SU-DHL-6 (cell line): ENCODE results near the gene GRIK4.

Experiments used
- EZH2phosphoT487 ChIP-seq: fragments of 200-600 bp; sonication (generic), shearing (Covaris generic); conservative IDR thresholded peaks from 2 replicates; pipeline ENCODE4 v1.6.1; 2018; ENCODE audit warnings: mild to moderate bottlenecking, antibody characterized with exemption, low read length, moderate library complexity, mixed read lengths
- TF ChIP-seq, protein P1 (sequence below): fragments of 200-600 bp; sonication (generic); IDR thresholded peaks from one replicate; pipeline ENCODE4 v1.5.1; 2017; ENCODE audit warnings: antibody characterized with exemption, mild to moderate bottlenecking, low read length, moderate library complexity; ENCODE audit not compliant: insufficient read depth, poor library complexity, severe bottlenecking

DNA sequence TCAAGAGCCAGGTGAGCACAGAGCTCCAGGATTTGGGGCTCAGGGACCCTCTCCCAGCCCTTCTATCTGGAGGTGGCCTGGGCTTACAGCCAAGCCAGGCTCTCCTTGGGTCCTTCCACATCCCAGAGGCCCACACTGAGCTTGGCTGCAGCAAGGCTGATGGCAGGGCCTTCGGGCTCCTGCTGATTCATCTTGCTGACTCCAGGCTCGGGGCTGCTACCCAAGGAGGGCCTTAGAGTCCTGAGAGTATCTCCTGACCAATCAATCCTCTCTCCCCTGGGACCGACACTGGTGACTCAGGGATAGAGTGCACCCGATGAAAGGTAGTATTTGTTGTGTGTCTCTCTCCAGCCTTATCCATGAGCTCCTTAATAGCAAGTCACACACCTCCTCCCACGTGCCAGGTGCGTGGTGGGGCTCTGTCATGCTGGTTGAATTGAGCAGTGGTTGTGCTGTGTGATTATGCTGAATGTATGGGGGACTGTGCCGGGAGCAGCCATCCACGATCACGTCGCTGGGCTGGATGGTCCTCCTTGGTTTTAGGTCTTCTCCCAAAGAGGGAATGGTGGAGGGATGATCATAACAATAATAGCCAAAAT is 62.3 kb downstream of the GRIK4 start:
- TF ChIP-seq, protein P1, sequence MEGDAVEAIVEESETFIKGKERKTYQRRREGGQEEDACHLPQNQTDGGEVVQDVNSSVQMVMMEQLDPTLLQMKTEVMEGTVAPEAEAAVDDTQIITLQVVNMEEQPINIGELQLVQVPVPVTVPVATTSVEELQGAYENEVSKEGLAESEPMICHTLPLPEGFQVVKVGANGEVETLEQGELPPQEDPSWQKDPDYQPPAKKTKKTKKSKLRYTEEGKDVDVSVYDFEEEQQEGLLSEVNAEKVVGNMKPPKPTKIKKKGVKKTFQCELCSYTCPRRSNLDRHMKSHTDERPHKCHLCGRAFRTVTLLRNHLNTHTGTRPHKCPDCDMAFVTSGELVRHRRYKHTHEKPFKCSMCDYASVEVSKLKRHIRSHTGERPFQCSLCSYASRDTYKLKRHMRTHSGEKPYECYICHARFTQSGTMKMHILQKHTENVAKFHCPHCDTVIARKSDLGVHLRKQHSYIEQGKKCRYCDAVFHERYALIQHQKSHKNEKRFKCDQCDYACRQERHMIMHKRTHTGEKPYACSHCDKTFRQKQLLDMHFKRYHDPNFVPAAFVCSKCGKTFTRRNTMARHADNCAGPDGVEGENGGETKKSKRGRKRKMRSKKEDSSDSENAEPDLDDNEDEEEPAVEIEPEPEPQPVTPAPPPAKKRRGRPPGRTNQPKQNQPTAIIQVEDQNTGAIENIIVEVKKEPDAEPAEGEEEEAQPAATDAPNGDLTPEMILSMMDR: no peak
- TF ChIP-seq EZH2phosphoT487: no peak
